OCI-LY1 (cell line): ENCODE measurements around the gene PSD2.

ENCODE experiments used
- CTCF ChIP-seq: fragments of 200-600 bp; sonication (generic), shearing (Covaris generic); IDR thresholded peaks from 2 replicates; pipeline ENCODE4 v1.5.1; 2017; ENCODE audit warnings: mild to moderate bottlenecking, antibody characterized with exemption, low read length, moderate library complexity, mixed read lengths
- EZH2 ChIP-seq: fragments of 200-600 bp; sonication (generic), shearing (Covaris generic); IDR thresholded peaks from 2 replicates; pipeline ENCODE4 v1.8.0; 2017; ENCODE audit warnings: borderline replicate concordance, mixed run types, mild to moderate bottlenecking, antibody characterized with exemption, low read length, moderate library complexity, mixed read lengths

- TF ChIP-seq CTCF (no peak), EZH2 (no peak)
These were observed 80.3 kb downstream of the PSD2 start for GRCh38 chr5:139875957-139876356.
